Measurements from ENCODE around the gene FBXW5. TPM values are rescaled to one million over a fixed set of nuclear protein-coding genes. Genes with fewer than 3 reads are reported as not detected.

Gene FBXW5
- total and polyA plus RNA-seq, 9 of the 15 experiments (the other 6 are each of a cell fraction or from before 2014, with no cell fraction given): 0.21 to 128 (median 37.0) TPM

DNA sequence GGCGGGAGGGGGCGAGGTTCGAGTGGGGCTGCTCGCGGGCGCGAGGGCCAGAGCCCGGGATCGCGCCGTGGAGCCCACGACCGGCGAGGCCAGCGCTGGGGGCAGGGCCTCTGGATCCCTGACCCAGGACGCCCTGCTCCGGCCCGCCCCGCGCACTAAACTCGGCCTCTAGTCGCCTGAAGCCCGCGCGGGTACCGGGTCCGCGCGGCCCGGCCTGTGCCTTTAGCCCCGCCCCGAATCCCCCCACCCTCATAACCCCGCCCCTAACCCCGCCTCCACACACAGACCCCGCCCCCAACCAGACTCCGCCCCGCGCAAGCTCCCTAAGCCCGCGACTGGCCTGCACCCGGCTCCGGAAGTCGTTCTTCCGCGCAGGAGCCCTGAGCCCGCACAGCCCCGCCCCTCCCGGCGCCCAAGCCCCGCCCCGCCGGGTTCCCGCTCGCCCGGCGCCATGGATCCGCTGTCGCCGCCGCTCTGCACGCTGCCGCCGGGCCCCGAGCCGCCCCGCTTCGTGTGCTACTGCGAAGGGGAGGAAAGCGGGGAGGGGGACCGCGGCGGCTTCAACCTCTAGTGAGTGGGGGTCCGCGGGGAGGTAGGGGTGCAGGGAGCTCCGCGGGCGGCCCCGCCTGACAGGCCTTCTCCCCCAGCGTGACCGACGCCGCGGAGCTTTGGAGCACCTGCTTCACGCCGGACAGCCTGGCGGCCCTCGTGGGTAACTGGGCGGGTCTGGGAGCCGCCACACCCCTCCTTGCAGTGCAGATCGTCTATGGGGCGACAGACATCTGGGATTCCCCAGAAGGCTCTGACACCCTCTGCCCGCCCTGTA, 47.7 kb upstream of the FBXW5 start, which contains the start of gene PAXX (continued):
- TF ChIP-seq TOE1 (IDR thresholded peaks at IDR 0.05; ENCODE audit: borderline replicate concordance) (no peak), TOE1 (CRISPR knock-in tag; IDR thresholded peaks at IDR 0.05; ENCODE audit: borderline replicate concordance, low read depth) (0 out of 2 replicates have a peak, but pooled peaks have one; percentile 72), PYGO2 (tag; IDR thresholded peaks at IDR 0.05) (no peak), NONO (IDR thresholded peaks at IDR 0.05; ENCODE audit: low read depth in 2 of 2, low read length in 1 of 2) (peak in 1 of 2 experiments; percentile 77; a peak in 2 of 4 replicates), MBD2 (IDR thresholded peaks at IDR 0.05; ENCODE audit: borderline replicate concordance, low read depth) (peak; percentile 48; the same call in 1 of the 2 replicates), KAT7 (CRISPR knock-in tag; IDR thresholded peaks at IDR 0.05; ENCODE audit: borderline replicate concordance) (no peak), BACH1 (tag; IDR thresholded peaks at IDR 0.05) (no peak), HDAC6 (IDR thresholded peaks at IDR 0.05; ENCODE audit: low read depth, low read length) (no peak), CEBPB (tag; IDR thresholded peaks at IDR 0.05) (no peak), SETDB1 (IDR thresholded peaks at IDR 0.05; ENCODE audit: low read length) (no peak), ZBTB7A (IDR thresholded peaks at IDR 0.05; ENCODE audit: borderline replicate concordance, control insufficient read depth, low read depth, low read length) (peak; percentile 77), ZNF282 (CRISPR knock-in tag; IDR thresholded peaks at IDR 0.05) (no peak), NCOR1 (IDR thresholded peaks at IDR 0.05) (0 out of 2 replicates have a peak, but pooled peaks have one; percentile 1), HDAC2 (IDR thresholded peaks at IDR 0.05) (peak; percentile 42), SP1 (CRISPR knock-in tag; IDR thresholded peaks at IDR 0.05) (peak; percentile 25)
- TF ChIP-seq, protein P1, sequence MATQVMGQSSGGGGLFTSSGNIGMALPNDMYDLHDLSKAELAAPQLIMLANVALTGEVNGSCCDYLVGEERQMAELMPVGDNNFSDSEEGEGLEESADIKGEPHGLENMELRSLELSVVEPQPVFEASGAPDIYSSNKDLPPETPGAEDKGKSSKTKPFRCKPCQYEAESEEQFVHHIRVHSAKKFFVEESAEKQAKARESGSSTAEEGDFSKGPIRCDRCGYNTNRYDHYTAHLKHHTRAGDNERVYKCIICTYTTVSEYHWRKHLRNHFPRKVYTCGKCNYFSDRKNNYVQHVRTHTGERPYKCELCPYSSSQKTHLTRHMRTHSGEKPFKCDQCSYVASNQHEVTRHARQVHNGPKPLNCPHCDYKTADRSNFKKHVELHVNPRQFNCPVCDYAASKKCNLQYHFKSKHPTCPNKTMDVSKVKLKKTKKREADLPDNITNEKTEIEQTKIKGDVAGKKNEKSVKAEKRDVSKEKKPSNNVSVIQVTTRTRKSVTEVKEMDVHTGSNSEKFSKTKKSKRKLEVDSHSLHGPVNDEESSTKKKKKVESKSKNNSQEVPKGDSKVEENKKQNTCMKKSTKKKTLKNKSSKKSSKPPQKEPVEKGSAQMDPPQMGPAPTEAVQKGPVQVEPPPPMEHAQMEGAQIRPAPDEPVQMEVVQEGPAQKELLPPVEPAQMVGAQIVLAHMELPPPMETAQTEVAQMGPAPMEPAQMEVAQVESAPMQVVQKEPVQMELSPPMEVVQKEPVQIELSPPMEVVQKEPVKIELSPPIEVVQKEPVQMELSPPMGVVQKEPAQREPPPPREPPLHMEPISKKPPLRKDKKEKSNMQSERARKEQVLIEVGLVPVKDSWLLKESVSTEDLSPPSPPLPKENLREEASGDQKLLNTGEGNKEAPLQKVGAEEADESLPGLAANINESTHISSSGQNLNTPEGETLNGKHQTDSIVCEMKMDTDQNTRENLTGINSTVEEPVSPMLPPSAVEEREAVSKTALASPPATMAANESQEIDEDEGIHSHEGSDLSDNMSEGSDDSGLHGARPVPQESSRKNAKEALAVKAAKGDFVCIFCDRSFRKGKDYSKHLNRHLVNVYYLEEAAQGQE (IDR thresholded peaks at IDR 0.05; ENCODE audit: borderline replicate concordance): no peak
- TF ChIP-seq, protein P1 (CRISPR knock-in tag; IDR thresholded peaks at IDR 0.05; ENCODE audit: low read depth): peak; percentile 37; the same call in 1 of the 2 replicates
- TF ChIP-seq, protein P2, sequence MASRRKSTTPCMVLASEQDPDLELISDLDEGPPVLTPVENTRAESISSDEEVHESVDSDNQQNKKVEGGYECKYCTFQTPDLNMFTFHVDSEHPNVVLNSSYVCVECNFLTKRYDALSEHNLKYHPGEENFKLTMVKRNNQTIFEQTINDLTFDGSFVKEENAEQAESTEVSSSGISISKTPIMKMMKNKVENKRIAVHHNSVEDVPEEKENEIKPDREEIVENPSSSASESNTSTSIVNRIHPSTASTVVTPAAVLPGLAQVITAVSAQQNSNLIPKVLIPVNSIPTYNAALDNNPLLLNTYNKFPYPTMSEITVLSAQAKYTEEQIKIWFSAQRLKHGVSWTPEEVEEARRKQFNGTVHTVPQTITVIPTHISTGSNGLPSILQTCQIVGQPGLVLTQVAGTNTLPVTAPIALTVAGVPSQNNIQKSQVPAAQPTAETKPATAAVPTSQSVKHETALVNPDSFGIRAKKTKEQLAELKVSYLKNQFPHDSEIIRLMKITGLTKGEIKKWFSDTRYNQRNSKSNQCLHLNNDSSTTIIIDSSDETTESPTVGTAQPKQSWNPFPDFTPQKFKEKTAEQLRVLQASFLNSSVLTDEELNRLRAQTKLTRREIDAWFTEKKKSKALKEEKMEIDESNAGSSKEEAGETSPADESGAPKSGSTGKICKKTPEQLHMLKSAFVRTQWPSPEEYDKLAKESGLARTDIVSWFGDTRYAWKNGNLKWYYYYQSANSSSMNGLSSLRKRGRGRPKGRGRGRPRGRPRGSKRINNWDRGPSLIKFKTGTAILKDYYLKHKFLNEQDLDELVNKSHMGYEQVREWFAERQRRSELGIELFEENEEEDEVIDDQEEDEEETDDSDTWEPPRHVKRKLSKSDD (conservative IDR thresholded peaks at IDR 0.05; ENCODE audit: low read length): no peak

Measured in K562 (cell line).